Measurements from ENCODE around the gene ACAT1.

GRCh38 chr11:108122166-108122628 is 830 bp downstream of the ACAT1 start:
- no peak for TF ChIP-seq POLR2A (IDR thresholded peaks at IDR 0.05; ENCODE audit: low read depth, low read length)
- no peak for TF ChIP-seq POLR2AphosphoS5 (IDR thresholded peaks at IDR 0.05; ENCODE audit: low read depth, low read length)
- no peak for TF ChIP-seq TAF1 (IDR thresholded peaks at IDR 0.05; ENCODE audit: low read depth, low read length)

All from GM12891 (cell line).